Natural killer cell (primary cell): ENCODE results near the gene MYLK4. TPM values are rescaled to one million over a fixed set of nuclear protein-coding genes. Genes with fewer than 3 reads are reported as not detected.

Experiments
- ATAC-seq, 3 donors: fragments of 150-1000 bp in 2 of 3; fragments of 200-7000 bp in 1 of 3; cut with Tn5 transposase; 1 replicate in 1 of 3; 2 replicates in 2 of 3; pipeline ENCODE4 v1.10.0; 2021; ENCODE audit warnings: mild to moderate bottlenecking in 2 of 3, moderate library complexity in 2 of 3
- DNase-seq, 2 donors: peaks; one replicate each; pipeline versions ENCODE4 v3.0.0 to v3.0.0-alpha.2; 2013 to 2021; ENCODE audit warnings: mixed read lengths in 1 of 2
- H3K27ac ChIP-seq: one replicate; pipeline ENCODE4 v1.5.1; 2013; ENCODE audit warnings: mild to moderate bottlenecking, low read length
- H3K27me3 ChIP-seq: one replicate; pipeline ENCODE4 v1.6.1; 2013; ENCODE audit warnings: low read length; ENCODE audit not compliant: control insufficient read depth, insufficient read depth
- H3K36me3 ChIP-seq: one replicate; pipeline ENCODE4 v1.6.1; 2013; ENCODE audit warnings: low read length; ENCODE audit not compliant: control insufficient read depth, insufficient read depth
- H3K4me1 ChIP-seq: one replicate; pipeline ENCODE4 v1.6.1; 2013; ENCODE audit warnings: low read length; ENCODE audit not compliant: control insufficient read depth, insufficient read depth
- H3K4me3 ChIP-seq: one replicate; pipeline ENCODE4 v1.5.1; 2013; ENCODE audit warnings: low read length
- H3K9me3 ChIP-seq: one replicate; pipeline ENCODE4 v1.6.1; 2013; ENCODE audit warnings: low read length; ENCODE audit not compliant: control insufficient read depth, insufficient read depth
- H3K27ac Mint-ChIP-seq, 2 donors: one replicate each; pipeline ENCODE4 v1.8.0; 2022; ENCODE audit warnings: mild to moderate bottlenecking in 2 of 2, mixed read lengths in 2 of 2, moderate library complexity in 1 of 2
- H3K27me3 Mint-ChIP-seq, 2 donors: one replicate each; pipeline ENCODE4 v1.8.0; 2022; ENCODE audit warnings: low read depth in 2 of 2, mixed read lengths in 2 of 2
- H3K36me3 Mint-ChIP-seq: one replicate; pipeline ENCODE4 v1.8.0; 2022; ENCODE audit warnings: mixed read lengths
- H3K4me1 Mint-ChIP-seq, 2 donors: one replicate each; pipeline ENCODE4 v1.8.0; 2022; ENCODE audit warnings: mixed read lengths in 2 of 2
- H3K4me3 Mint-ChIP-seq: one replicate; pipeline ENCODE4 v1.8.0; 2022; ENCODE audit warnings: mild to moderate bottlenecking, moderate library complexity, mixed read lengths
- H3K9me3 Mint-ChIP-seq, 2 donors: one replicate each; pipeline ENCODE4 v1.8.0; 2022; ENCODE audit warnings: mixed read lengths in 2 of 2
- WGBS: methylation state at CpG from one replicate; pipeline ENCODE4 v1.1.7; 2013; ENCODE audit warnings: missing lambda C conversion rate; ENCODE audit not compliant: insufficient coverage; 5-methylcytosine and 5-hydroxymethylcytosine counted together
- intact Hi-C: fragments of 100-400 bp; cut with micrococcal nuclease; formaldehyde crosslinking; loops from one replicate; pipeline ENCODE4 v1.14.2; 2022
- total RNA-seq, 4 donors: library from RNA; stranded (reverse); fragments of 120-200 nt in 1 of 4; gene quantifications; one replicate each; pipeline versions ENCODE4 v1.2.3 to v1.2.4, GENCODE V29; 2013 to 2022
- TF ChIP-seq, protein P1 (sequence below): fragments of 200-600 bp; IDR thresholded peaks from one replicate; pipeline ENCODE4 v1.8.0; 2022; ENCODE audit warnings: antibody characterized with exemption

MYLK4 gene
- total RNA-seq, 3 donors from 2014 or later (not counting 1 experiment from before 2014, with no cell fraction given): 0.45 to 1.1 (median 0.88) TPM

DNA sequence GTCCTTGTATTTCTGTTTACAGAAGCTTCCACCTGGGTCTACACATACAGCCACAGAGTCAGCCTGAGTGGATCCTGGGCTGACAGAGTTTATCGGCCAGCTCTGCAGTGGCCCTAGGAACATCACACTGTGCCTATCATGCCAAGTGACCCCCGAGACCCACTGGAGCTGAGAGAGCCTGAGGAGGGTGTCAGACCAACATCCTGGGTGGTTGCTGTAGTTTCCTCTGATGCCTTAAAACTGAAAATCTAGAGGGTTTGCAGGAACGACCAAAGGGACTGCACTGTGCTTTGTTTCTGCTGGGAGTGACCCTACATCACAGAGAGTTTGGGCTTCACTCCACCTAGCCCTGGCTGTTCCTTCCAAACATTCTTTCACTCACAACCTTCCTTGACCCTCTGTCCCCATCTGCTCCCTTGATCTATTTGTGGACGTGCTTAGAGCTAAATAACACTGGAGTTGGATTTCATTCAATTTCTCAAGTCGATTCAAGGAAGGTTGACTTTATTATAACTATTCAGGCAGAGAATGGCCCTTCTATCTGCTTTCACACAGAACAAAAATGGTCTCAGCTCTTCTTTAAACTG, 18.1 kb downstream of the MYLK4 start:
- DNase-seq (no peak), ATAC-seq (no peak)
- 53% methylated on average over 5 of the region's 5 CpGs for WGBS
- TF ChIP-seq, protein P1, sequence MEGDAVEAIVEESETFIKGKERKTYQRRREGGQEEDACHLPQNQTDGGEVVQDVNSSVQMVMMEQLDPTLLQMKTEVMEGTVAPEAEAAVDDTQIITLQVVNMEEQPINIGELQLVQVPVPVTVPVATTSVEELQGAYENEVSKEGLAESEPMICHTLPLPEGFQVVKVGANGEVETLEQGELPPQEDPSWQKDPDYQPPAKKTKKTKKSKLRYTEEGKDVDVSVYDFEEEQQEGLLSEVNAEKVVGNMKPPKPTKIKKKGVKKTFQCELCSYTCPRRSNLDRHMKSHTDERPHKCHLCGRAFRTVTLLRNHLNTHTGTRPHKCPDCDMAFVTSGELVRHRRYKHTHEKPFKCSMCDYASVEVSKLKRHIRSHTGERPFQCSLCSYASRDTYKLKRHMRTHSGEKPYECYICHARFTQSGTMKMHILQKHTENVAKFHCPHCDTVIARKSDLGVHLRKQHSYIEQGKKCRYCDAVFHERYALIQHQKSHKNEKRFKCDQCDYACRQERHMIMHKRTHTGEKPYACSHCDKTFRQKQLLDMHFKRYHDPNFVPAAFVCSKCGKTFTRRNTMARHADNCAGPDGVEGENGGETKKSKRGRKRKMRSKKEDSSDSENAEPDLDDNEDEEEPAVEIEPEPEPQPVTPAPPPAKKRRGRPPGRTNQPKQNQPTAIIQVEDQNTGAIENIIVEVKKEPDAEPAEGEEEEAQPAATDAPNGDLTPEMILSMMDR: no peak
- Histone ChIP-seq H3K9me3 (no peaks in the 10 kb centered on the region), H3K4me1 (no peaks in the 10 kb centered on the region), H3K36me3 (no peaks in the 10 kb centered on the region), H3K4me3 (no peak overlapping the region), H3K27ac (no peak overlapping the region), H3K27me3 (no peaks in the 10 kb centered on the region)
- peaks cover 0 to 4% of the 10 kb centered on the region in 2 donors for H3K4me1 Mint-ChIP-seq
- intact Hi-C loops: no loop called here
- no peaks in the 10 kb centered on the region for H3K36me3 Mint-ChIP-seq
- peaks cover 6 to 8% of the 10 kb centered on the region in 2 donors for H3K27me3 Mint-ChIP-seq
- no peak overlapping the region for H3K27ac Mint-ChIP-seq
- no peak overlapping the region for H3K4me3 Mint-ChIP-seq
- no peaks in the 10 kb centered on the region for H3K9me3 Mint-ChIP-seq

DNA sequence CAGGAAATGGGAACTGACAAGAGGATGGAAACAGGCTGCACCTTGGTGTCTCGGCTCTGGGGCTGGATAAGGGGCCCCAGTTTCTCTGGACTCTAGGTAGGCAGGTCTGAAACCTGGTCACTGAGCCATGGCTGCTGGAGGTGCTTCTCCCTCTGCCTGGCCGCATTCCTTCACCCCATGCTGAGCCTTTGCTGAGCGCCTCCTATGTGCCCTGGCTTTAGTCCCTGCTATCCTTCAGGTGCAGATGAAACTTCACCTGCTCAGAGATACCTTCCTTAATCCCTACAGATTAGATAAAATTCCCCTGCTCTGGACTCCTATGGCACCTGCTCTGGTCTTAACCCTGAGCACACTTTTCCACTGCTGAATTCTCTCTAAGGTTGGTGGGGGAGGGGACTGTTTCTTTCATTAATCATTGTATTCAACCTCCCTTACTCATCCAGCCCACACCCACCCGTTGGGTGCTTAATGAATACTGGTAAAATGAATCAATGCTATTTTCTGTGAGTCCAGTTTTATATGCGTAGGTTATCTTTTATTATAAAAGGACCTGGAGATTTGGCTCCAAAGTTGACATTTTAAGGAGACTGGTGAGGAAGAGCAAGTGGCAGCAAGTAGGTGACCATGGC, 19.3 kb downstream of the MYLK4 start:
- Mint-ChIP-seq H3K27me3 (peaks cover 6 to 8% of the 10 kb centered on the region in 2 donors), H3K4me3 (no peak overlapping the region), H3K27ac (no peak overlapping the region), H3K36me3 (no peaks in the 10 kb centered on the region), H3K4me1 (peaks cover 0 to 4% of the 10 kb centered on the region in 2 donors), H3K9me3 (no peaks in the 10 kb centered on the region)
- Histone ChIP-seq H3K36me3 (no peaks in the 10 kb centered on the region), H3K4me1 (no peaks in the 10 kb centered on the region), H3K27ac (no peak overlapping the region), H3K4me3 (no peak overlapping the region), H3K9me3 (no peaks in the 10 kb centered on the region), H3K27me3 (no peaks in the 10 kb centered on the region)
- WGBS: 92% methylated on average over 4 of the region's 5 CpGs
- no peak for ATAC-seq
- DNase-seq: no peak
- intact Hi-C loops: no loop called here
- TF ChIP-seq, protein P1: no peak

DNA sequence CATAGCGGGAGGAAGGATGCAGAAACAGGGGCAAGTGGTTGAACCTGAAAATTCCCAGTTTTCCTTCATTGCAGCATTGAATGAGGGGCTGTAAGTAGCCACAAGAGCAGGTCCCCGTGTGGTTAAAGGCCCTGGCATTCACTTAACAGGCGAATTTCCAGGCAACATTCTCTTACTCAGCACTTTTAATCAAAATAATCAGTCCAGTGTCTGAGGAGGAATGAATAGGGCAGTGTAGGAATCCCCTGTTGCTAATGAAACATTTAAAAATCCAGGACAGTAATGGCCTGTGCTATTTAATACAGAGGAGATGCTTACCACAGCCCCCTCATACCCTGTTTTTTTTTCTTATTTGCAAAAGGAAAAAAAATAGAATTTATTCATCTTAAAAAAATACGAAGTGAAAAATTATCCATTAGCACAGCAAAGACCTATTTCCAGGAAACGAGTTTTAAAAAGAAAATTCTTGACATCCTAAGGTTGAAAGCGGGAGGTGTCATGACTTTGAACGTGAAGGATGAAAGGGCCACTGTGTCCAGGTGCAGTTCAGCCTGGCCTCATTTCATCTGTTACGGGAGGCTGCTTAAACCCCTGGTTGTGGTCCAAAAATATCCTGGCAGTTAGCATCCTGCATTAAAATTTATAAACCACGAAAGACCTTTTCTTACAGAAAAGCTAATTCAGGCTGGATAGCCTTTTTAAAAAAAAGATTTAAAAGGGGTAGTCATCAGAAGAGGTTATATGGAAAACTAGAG, 20.2 kb downstream of the MYLK4 start:
- DNase-seq (no peak), ATAC-seq (no peak)
- Mint-ChIP-seq H3K36me3 (no peaks in the 10 kb centered on the region), H3K9me3 (no peaks in the 10 kb centered on the region), H3K4me3 (no peak overlapping the region), H3K27me3 (peaks cover 6 to 8% of the 10 kb centered on the region in 2 donors), H3K4me1 (peaks cover 0 to 4% of the 10 kb centered on the region in 2 donors), H3K27ac (no peak overlapping the region)
- H3K4me1 ChIP-seq: no peaks in the 10 kb centered on the region
- H3K4me3 ChIP-seq: no peak overlapping the region
- TF ChIP-seq, protein P1: no peak
- no peak overlapping the region for H3K27ac ChIP-seq
- H3K36me3 ChIP-seq: no peaks in the 10 kb centered on the region
- WGBS: 68% methylated on average over 5 of the region's 9 CpGs
- H3K27me3 ChIP-seq: no peaks in the 10 kb centered on the region
- H3K9me3 ChIP-seq: no peaks in the 10 kb centered on the region
- intact Hi-C loops: no loop called here
